Right cardiac atrium (tissue), 5 donors: ENCODE measurements around the gene MEGF11. TPM values are rescaled to one million over a fixed set of nuclear protein-coding genes. Genes with fewer than 3 reads are reported as not detected.

ENCODE experiments used
- ATAC-seq, 2 donors: fragments of 200-7000 bp; cut with Tn5 transposase; one replicate each; pipeline versions ENCODE4 v1.8.0 to v1.9.1; 2020; ENCODE audit warnings: moderate library complexity in 2 of 2, mild to moderate bottlenecking in 1 of 2
- DNase-seq, 3 donors: peaks; one replicate each; pipeline ENCODE4 v3.0.0-alpha.2; 2020
- H3K27ac ChIP-seq: one replicate; pipeline ENCODE4 v1.5.1; 2013; ENCODE audit warnings: mild to moderate bottlenecking, low read length, control low read depth, moderate library complexity
- H3K27me3 ChIP-seq: one replicate; pipeline ENCODE4 v1.6.1; 2013; ENCODE audit not compliant: control insufficient read depth, insufficient read depth
- H3K4me1 ChIP-seq: one replicate; pipeline ENCODE4 v1.6.1; 2013; ENCODE audit warnings: low read length; ENCODE audit not compliant: control insufficient read depth, insufficient read depth
- H3K4me3 ChIP-seq: one replicate; pipeline ENCODE4 v1.5.1; 2013; ENCODE audit warnings: low read length, control low read depth
- H3K9me3 ChIP-seq: one replicate; pipeline ENCODE4 v1.6.1; 2013; ENCODE audit warnings: low read length; ENCODE audit not compliant: control insufficient read depth
- WGBS: extraction: QIAGEN DNeasy Blood & Tissue Kit; methylation state at CpG from one replicate; pipeline ENCODE4 v1.1.7; 2013; 5-methylcytosine and 5-hydroxymethylcytosine counted together
- intact Hi-C, 4 donors: fragments of 100-400 bp; cut with DNase I; formaldehyde crosslinking; loops; one replicate each; pipeline versions ENCODE4 v1.11.0 to v1.14.0; 2022 to 2023
- polyA plus RNA-seq: library from polyadenylated mRNA; stranded (reverse); fragments of 200-250 nt; gene quantifications from one replicate; pipeline ENCODE4 v1.2.3, GENCODE V29; 2013
- total RNA-seq, 4 donors: library from RNA; stranded (reverse); fragmentation: NEBNext Ultra II Directional; extraction: Animal tissue kit (Norgen Biotek cat#: 25700); gene quantifications; one replicate each; pipeline ENCODE4 v1.2.1, GENCODE V29; 2021
- donor health status: healthy with polysubstance abuse.
- donor health status: DM: no; HTN: yes; CAD: no.
- donor health status: DM: no; HTN: no; CAD: no.
- donor health status: DM: no; HTN: yes; CAD: no; lungs with severe emphysema.
- donor health status: DM: yes; HTN: yes; CAD: no.

The MEGF11 gene
- total and polyA plus RNA-seq, 5 donors: 0.08 to 0.11 (median 0.11) TPM; not detected in 2

DNA sequence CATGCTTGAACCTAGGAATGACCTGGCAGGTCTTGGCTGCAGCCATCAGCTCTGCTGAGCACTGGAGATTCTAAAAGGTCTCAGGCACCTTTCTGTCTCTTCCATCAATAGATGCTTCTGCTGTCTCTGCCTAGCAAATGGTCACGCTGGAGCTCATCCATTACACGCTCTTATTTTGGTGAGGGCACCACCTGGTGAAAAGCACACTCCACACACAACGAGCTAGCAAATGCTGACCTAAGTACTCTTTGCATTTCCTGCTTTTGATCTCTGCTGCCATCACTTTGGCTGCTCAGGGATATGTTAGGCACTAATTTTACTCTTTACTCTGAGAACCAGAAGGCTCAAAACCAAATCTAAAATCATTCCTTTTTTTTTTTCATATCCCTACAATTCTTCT lies 293.0 kb downstream of the MEGF11 start:
- DNase-seq (no peak), ATAC-seq (no peak)
- intact Hi-C loops: no loop called here
- H3K4me3 ChIP-seq: no peak overlapping the region
- H3K27ac ChIP-seq: no peak overlapping the region
- no peaks in the 10 kb centered on the region for H3K9me3 ChIP-seq
- H3K4me1 ChIP-seq: no peaks in the 10 kb centered on the region
- no peaks in the 10 kb centered on the region for H3K27me3 ChIP-seq
- 54% methylated on average over 3 of the region's 3 CpGs for WGBS

GRCh38 chr15:65958835-65959234 lies 294.7 kb downstream of the MEGF11 start:
- ATAC-seq: no peak
- H3K9me3 ChIP-seq: no peaks in the 10 kb centered on the region
- no peak overlapping the region for H3K4me3 ChIP-seq
- H3K27me3 ChIP-seq: no peaks in the 10 kb centered on the region
- intact Hi-C loops: no loop called here
- WGBS: 67% methylated on average over 3 of the region's 3 CpGs
- H3K27ac ChIP-seq: no peak overlapping the region
- no peaks in the 10 kb centered on the region for H3K4me1 ChIP-seq
- no peak for DNase-seq

GRCh38 chr15:65957451-65957850 lies 296.1 kb downstream of the MEGF11 start:
- DNase-seq: no peak

GRCh38 chr15:65956899-65957298 lies 296.7 kb downstream of the MEGF11 start:
- DNase-seq: no peak
- intact Hi-C loops: no loop called here
- Histone ChIP-seq H3K9me3 (no peaks in the 10 kb centered on the region), H3K4me3 (no peak overlapping the region), H3K27me3 (no peaks in the 10 kb centered on the region), H3K4me1 (no peaks in the 10 kb centered on the region), H3K27ac (no peak overlapping the region)
- WGBS: 95% methylated on average over 3 of the region's 3 CpGs
- ATAC-seq: no peak

More at GRCh38 chr15:65957451-65957850, 296.1 kb downstream of the MEGF11 start:
- no peaks in the 10 kb centered on the region for H3K4me1 ChIP-seq
- 59% methylated on average over 7 of the region's 7 CpGs for WGBS
- H3K9me3 ChIP-seq: no peaks in the 10 kb centered on the region
- H3K4me3 ChIP-seq: no peak overlapping the region
- intact Hi-C loops: no loop called here
- no peaks in the 10 kb centered on the region for H3K27me3 ChIP-seq
- ATAC-seq: no peak
- no peak overlapping the region for H3K27ac ChIP-seq

DNA sequence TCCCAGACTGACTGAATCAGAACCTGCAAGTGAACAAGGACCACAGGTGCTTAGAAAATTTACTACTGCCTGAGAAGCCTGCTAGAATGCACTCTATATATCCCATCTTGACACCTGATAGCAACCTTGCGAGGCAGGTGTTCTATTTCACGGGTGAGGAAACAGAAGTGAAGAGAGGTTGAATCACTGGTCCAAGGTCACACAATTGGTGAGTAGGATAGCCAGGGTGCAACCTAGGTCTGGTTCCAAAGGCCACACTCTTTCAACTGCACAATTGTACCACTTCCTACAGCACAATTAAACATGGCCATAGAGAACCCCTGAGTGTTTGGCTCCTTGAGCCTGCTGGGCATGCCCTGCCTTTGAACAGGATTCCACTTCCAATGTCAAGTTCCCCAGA lies 297.2 kb downstream of the MEGF11 start:
- Histone ChIP-seq H3K9me3 (no peaks in the 10 kb centered on the region), H3K4me3 (no peak overlapping the region), H3K4me1 (no peaks in the 10 kb centered on the region), H3K27me3 (no peaks in the 10 kb centered on the region), H3K27ac (no peak overlapping the region)
- no peak for ATAC-seq
- 84% methylated on average over 2 of the region's 2 CpGs for WGBS
- DNase-seq: no peak
- intact Hi-C loops: no loop called here

GRCh38 chr15:65954289-65954741 lies 299.2 kb downstream of the MEGF11 start:
- Histone ChIP-seq H3K27ac (no peak overlapping the region), H3K27me3 (no peaks in the 10 kb centered on the region), H3K4me3 (no peak overlapping the region), H3K9me3 (no peaks in the 10 kb centered on the region), H3K4me1 (no peaks in the 10 kb centered on the region)
- ATAC-seq: no peak
- intact Hi-C loops: no loop called here
- DNase-seq: no peak
- WGBS: 48% methylated on average over 4 of the region's 4 CpGs

GRCh38 chr15:65953622-65954021 lies 299.9 kb downstream of the MEGF11 start:
- Histone ChIP-seq H3K27me3 (no peaks in the 10 kb centered on the region), H3K4me3 (no peak overlapping the region), H3K9me3 (no peaks in the 10 kb centered on the region), H3K4me1 (no peaks in the 10 kb centered on the region), H3K27ac (no peak overlapping the region)
- ATAC-seq (no peak), DNase-seq (no peak)
- intact Hi-C loops: no loop called here
- WGBS: 70% methylated on average over 7 of the region's 7 CpGs

- DNase-seq (peak in 1 of 3 donors; percentile 66), ATAC-seq (peak in 1 of 2 donors; percentile 26)
- Histone ChIP-seq H3K4me1 (no peaks in the 10 kb centered on the region), H3K9me3 (no peaks in the 10 kb centered on the region), H3K4me3 (no peak overlapping the region), H3K27me3 (no peaks in the 10 kb centered on the region), H3K27ac (no peak overlapping the region)
- 35% methylated on average over 7 of the region's 7 CpGs for WGBS
- intact Hi-C loops: no loop called here
Observed at GRCh38 chr15:65952391-65953053, 301.0 kb downstream of the MEGF11 start.

DNA sequence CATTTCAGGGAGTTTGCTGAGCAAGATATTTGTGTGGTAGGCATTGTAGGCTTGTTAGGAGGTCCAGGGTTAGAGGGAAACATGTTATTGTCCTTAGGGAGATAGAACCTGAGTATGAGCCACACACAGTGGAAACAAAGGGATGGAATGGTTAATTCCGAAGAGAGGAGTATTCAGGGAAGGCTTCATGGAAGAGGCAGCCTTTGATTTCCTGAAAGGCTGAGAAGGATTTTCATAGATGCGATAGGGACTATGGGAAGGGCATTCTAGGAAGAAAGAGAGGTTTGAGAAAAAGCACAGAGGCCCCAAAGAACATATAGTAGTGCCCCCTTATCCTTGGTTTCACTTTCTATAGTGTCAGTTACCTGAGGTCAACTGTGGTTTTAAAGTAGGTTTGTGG lies 302.5 kb downstream of the MEGF11 start:
- Histone ChIP-seq H3K9me3 (no peaks in the 10 kb centered on the region), H3K4me1 (no peaks in the 10 kb centered on the region), H3K4me3 (no peak overlapping the region), H3K27me3 (no peaks in the 10 kb centered on the region), H3K27ac (no peak overlapping the region)
- ATAC-seq (no peak), DNase-seq (no peak)
- 89% methylated on average over 2 of the region's 2 CpGs for WGBS
- intact Hi-C loops: no loop called here

- intact Hi-C loops: no loop called here
- WGBS: 29% methylated on average over 6 of the region's 6 CpGs
- H3K27me3 ChIP-seq: no peaks in the 10 kb centered on the region
- DNase-seq (no peak), ATAC-seq (no peak)
- no peaks in the 10 kb centered on the region for H3K9me3 ChIP-seq
- no peak overlapping the region for H3K27ac ChIP-seq
- no peak overlapping the region for H3K4me3 ChIP-seq
- no peaks in the 10 kb centered on the region for H3K4me1 ChIP-seq
Observed at GRCh38 chr15:65949491-65949890, 304.1 kb downstream of the MEGF11 start.

- no peaks in the 10 kb centered on the region for H3K27me3 ChIP-seq
Observed at GRCh38 chr15:65949011-65949410, 304.5 kb downstream of the MEGF11 start.

GRCh38 chr15:65948383-65948782 lies 305.2 kb downstream of the MEGF11 start:
- Histone ChIP-seq H3K27ac (no peak overlapping the region), H3K4me3 (no peak overlapping the region), H3K27me3 (no peaks in the 10 kb centered on the region), H3K4me1 (no peaks in the 10 kb centered on the region), H3K9me3 (no peaks in the 10 kb centered on the region)
- WGBS: 83% methylated on average over 8 of the region's 8 CpGs
- DNase-seq: no peak
- intact Hi-C loops: no loop called here
- ATAC-seq: no peak

More at GRCh38 chr15:65949011-65949410, 304.5 kb downstream of the MEGF11 start:
- no peaks in the 10 kb centered on the region for H3K9me3 ChIP-seq
- H3K4me1 ChIP-seq: no peaks in the 10 kb centered on the region
- no peak overlapping the region for H3K4me3 ChIP-seq
- no peak overlapping the region for H3K27ac ChIP-seq
- DNase-seq (no peak), ATAC-seq (no peak)
- intact Hi-C loops: no loop called here
- WGBS: 80% methylated on average over 6 of the region's 6 CpGs
